Activated CD8-positive, alpha-beta memory T cell treated with anti-CD3 and anti-CD28 coated beads, Interleukin-2, amount 10 ng/mL, durations not matched to agents 7 days and 5 days (primary cell): ENCODE results near the gene MDN1. TPM values are rescaled to one million over a fixed set of nuclear protein-coding genes. Genes with fewer than 3 reads are reported as not detected.
"Not testable (repeated sequence)": the region's sequence is repeated elsewhere in the genome, so short reads cannot be mapped to it uniquely, and the experiment has no call there.

Experiments
- ATAC-seq: fragments of 150-1000 bp; cut with Tn5 transposase; one replicate; pipeline ENCODE4 v1.10.0; 2021; ENCODE audit warnings: moderate library complexity
- CTCF ChIA-PET: fragments of 350-600 bp; sonication (Branson Sonifier 250); formaldehyde crosslinking; loops from one replicate; lab custom pipeline; 2021; ENCODE audit warnings: antibody characterized with exemption; lab: Charles Lee
- DNase-seq: peaks from one replicate; pipeline ENCODE4 v3.0.0-alpha.2; 2020
- H3K27ac Mint-ChIP-seq: one replicate; pipeline ENCODE4 v1.8.0; 2021; ENCODE audit warnings: mild to moderate bottlenecking, mixed read lengths
- H3K27me3 Mint-ChIP-seq: one replicate; pipeline ENCODE4 v1.8.0; 2021; ENCODE audit warnings: mixed read lengths
- H3K36me3 Mint-ChIP-seq: one replicate; pipeline ENCODE4 v1.8.0; 2021; ENCODE audit warnings: mild to moderate bottlenecking, mixed read lengths
- H3K4me1 Mint-ChIP-seq: one replicate; pipeline ENCODE4 v1.8.0; 2021; ENCODE audit warnings: mixed read lengths
- H3K4me3 Mint-ChIP-seq: one replicate; pipeline ENCODE4 v1.8.0; 2021; ENCODE audit warnings: mild to moderate bottlenecking, moderate library complexity, mixed read lengths
- H3K9me3 Mint-ChIP-seq: one replicate; pipeline ENCODE4 v1.8.0; 2022; ENCODE audit warnings: low read depth, mixed read lengths
- total RNA-seq, 2 experiments: library from RNA; stranded (reverse); gene quantifications; one replicate each; pipeline ENCODE4 v1.2.3, GENCODE V29; 2021

The MDN1 gene
- total RNA-seq, 2 experiments from 2014 or later: 54.7 to 56.2 TPM

DNA sequence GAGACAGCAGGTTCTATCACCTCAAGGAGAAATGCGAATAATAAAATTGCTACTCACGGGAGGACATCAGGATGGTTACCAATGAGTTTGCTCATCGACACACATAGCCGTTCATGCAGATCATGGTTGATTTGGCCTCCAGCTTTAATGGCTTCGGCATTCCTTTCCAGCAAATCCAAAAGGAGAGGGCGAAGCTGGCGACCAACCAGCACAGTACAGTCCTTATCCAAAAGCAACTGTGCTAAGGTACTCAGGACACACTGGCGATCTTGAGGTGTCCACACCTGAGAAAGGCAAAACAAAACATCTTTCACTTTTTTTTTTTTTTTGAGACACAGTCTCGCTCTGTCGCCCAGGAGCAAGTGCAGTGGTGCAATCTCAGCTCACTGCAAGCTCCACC is 16.3 kb downstream of the MDN1 start:
- CTCF ChIA-PET: interaction anchor here (0.6 to 1.8 kb wide), 3 partner anchors 10 to 672 kb away, joined by 3 to 5 read pairs (median 3); no protein-coding TSS in a partner anchor
- no peak for ATAC-seq
- Mint-ChIP-seq H3K36me3 (peaks cover 9% of the 10 kb centered on the region), H3K9me3 (no peaks in the 10 kb centered on the region), H3K27ac (no peak overlapping the region), H3K27me3 (no peaks in the 10 kb centered on the region), H3K4me3 (no peak overlapping the region), H3K4me1 (peaks cover 2% of the 10 kb centered on the region)
- peak; percentile 26 for DNase-seq

DNA sequence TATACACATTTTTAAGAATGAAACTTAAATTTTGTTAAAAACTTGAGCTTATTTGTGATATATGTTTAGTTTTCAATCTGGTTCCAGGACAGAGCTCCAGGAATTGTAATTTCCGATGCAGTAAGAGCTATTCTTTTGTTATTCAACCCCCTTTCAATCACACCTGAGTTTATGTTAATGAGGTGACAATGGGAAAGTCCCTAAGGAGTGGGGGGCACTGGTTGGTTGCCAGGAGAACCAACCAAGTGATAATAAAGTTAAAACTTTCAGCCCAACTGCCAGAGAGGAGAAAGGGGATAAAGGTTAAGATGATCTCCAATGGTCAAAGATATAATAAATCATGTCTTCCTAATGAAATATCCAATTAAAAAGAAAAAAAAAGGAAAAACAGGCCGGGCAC is 19.8 kb downstream of the MDN1 start:
- no peaks in the 10 kb centered on the region for H3K9me3 Mint-ChIP-seq
- peaks cover 19% of the 10 kb centered on the region for H3K36me3 Mint-ChIP-seq
- DNase-seq (no peak), ATAC-seq (no peak)
- no peak overlapping the region for H3K27ac Mint-ChIP-seq
- H3K4me1 Mint-ChIP-seq: peaks cover 11% of the 10 kb centered on the region
- no peak overlapping the region for H3K4me3 Mint-ChIP-seq
- CTCF ChIA-PET: no interaction called here
- no peaks in the 10 kb centered on the region for H3K27me3 Mint-ChIP-seq

DNA sequence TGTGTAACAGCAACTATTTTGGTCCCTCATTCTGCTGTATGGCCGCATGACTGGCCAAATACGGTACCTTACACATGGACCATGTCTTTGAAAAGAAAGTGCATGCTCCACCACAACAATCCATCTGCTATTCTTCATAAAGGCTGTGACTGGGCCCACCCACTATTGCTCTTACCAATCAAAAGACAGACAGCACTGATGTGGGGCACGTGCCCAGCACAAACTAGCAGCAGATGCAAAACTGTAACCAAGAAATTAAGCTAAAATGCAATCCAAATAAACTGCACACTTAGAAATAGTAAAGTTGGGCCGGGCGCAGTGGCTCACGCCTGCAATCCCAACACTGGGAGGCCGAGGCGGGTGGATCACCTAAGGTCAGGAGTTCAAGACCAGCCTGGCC is 20.5 kb downstream of the MDN1 start:
- CTCF ChIA-PET: no interaction called here
- H3K36me3 Mint-ChIP-seq: peaks cover 21% of the 10 kb centered on the region
- ATAC-seq: no peak
- H3K27me3 Mint-ChIP-seq: no peaks in the 10 kb centered on the region
- no peak overlapping the region for H3K27ac Mint-ChIP-seq
- no peaks in the 10 kb centered on the region for H3K9me3 Mint-ChIP-seq
- H3K4me1 Mint-ChIP-seq: peaks cover 18% of the 10 kb centered on the region
- H3K4me3 Mint-ChIP-seq: no peak overlapping the region
- DNase-seq: no peak

DNA sequence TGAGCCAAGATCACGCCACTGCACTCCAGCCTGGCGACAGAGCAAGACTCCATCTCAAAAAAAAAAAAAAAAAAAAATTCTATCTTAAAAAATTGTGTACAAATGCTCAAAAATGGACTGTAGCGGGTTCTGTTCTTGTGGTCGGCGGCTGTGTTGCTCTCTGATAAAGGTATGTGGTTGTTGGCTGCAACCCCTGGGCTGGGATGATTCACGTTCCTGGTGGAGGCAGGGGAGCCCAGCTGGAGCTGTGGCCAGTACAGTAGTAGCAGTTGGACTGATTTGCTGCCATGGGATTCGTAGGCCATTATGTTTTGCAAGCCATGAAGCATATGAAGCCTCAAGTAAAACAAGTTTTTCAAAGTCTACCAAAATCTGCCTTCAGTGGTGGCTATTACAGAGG is 22.3 kb downstream of the MDN1 start:
- Mint-ChIP-seq H3K27me3 (no peaks in the 10 kb centered on the region), H3K4me3 (no peak overlapping the region), H3K27ac (no peak overlapping the region), H3K9me3 (no peaks in the 10 kb centered on the region), H3K36me3 (peaks cover 31% of the 10 kb centered on the region), H3K4me1 (peaks cover 30% of the 10 kb centered on the region)
- CTCF ChIA-PET: interaction anchor here (0.6 to 1.0 kb wide), 2 partner anchors 36 to 143 kb away, joined by 3 to 4 read pairs; no protein-coding TSS in a partner anchor
- DNase-seq: no peak
- ATAC-seq: no peak

DNA sequence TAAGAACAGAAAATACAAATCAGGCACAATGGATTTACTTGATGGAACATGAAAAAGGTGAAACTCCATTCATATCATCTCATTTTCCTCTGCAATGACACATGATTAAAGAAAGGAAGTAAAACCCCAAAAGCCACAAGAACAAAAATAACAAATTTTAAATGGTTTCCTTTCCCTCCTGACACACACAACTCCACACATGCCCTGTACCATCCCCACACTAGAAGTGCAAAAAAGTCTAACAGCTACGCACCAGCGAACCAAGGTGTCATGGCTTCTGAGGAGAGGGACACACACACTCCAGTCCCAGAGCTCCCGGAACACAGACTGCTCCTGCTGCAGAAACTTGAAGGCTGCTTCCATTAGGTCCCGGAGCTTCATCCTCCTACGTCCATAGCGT is 25.3 kb downstream of the MDN1 start:
- no peaks in the 10 kb centered on the region for H3K27me3 Mint-ChIP-seq
- H3K4me1 Mint-ChIP-seq: peaks cover 30% of the 10 kb centered on the region
- peak; percentile 62 for ATAC-seq
- peak overlapping the region; percentile 77 for H3K27ac Mint-ChIP-seq
- CTCF ChIA-PET: interaction anchor here (1.6 to 2.8 kb wide), 2 partner anchors 15 to 26 kb away, joined by 5 to 9 read pairs; partner anchors contain the start of gene MDN1
- no peaks in the 10 kb centered on the region for H3K9me3 Mint-ChIP-seq
- DNase-seq: peak; percentile 48
- peak overlapping the region; percentile 37 for H3K4me3 Mint-ChIP-seq
- H3K36me3 Mint-ChIP-seq: peaks cover 32% of the 10 kb centered on the region

DNA sequence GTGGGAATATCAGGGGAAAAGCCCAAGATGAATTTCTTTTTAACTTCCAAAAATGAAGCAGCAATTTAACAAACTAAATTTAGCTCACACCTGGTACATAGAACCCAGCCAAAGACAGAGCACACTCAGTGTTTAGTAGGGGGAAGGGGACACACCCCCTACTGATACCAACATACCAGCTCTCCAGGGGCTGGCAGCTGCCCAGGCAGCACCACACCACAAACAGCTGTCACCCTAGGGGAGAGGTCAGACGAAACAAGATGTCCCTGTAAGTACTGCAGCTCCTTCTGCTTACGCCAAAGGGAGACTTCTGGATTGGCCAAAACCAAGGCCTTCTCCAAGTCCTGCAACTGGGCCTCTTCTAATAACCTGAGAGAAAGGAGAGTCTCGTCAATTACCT is 26.0 kb downstream of the MDN1 start:
- CTCF ChIA-PET: interaction anchor here (0.6 to 2.8 kb wide), 15 partner anchors 9 to 422 kb away, joined by 3 to 9 read pairs (median 4); partner anchors contain the start of genes CASP8AP2 and MDN1
- H3K9me3 Mint-ChIP-seq: no peaks in the 10 kb centered on the region
- H3K27ac Mint-ChIP-seq: peak overlapping the region; percentile 77
- no peaks in the 10 kb centered on the region for H3K27me3 Mint-ChIP-seq
- peaks cover 36% of the 10 kb centered on the region for H3K36me3 Mint-ChIP-seq
- ATAC-seq: no peak
- no peak overlapping the region for H3K4me3 Mint-ChIP-seq
- H3K4me1 Mint-ChIP-seq: peaks cover 30% of the 10 kb centered on the region
- DNase-seq: no peak

DNA sequence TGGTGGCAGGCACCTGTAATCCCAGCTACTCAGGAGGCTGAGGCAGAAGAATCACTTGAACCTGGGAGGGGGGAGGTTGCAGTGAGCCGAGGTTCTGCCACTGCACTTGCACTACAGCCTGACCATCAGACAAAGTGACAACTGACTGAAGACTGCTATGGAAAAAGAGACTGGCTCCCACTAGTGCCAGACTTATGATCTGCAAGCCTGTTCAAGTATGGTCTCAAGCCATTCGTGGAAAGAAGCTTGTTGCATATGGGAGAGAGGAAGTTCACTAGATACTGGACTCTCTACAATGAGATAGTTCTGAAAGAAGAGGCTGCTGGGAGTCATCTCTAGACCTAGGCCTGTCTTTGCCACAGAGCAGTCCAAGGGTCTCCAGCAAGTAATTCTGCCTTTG is 26.7 kb downstream of the MDN1 start:
- CTCF ChIA-PET: interaction anchor here (0.6 to 2.8 kb wide), 15 partner anchors 10 to 421 kb away, joined by 3 to 9 read pairs (median 4); partner anchors contain the start of genes CASP8AP2 and MDN1
- peaks cover 41% of the 10 kb centered on the region for H3K36me3 Mint-ChIP-seq

DNA sequence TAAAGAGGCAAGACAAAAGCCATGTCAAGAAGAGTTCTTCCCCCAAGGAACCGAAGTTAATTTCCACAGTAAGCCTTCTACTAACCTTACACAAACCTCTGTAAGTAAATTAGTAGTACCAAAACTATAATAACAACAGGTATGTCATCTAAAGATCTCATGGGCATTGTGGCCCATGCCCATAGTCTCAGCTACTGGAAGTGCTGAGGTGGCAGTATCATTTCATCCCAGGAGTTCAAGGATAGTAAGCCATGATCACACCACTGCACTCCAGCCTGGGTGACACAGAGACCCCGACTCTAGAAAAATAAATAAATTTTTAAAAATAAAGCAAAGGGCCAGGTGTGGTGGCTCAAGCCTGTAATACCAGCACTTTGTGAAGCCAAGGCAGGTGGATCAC is 29.2 kb downstream of the MDN1 start:
- Mint-ChIP-seq H3K27ac (no peak overlapping the region), H3K4me1 (peaks cover 25% of the 10 kb centered on the region), H3K36me3 (peaks cover 46% of the 10 kb centered on the region), H3K27me3 (no peaks in the 10 kb centered on the region), H3K4me3 (no peak overlapping the region), H3K9me3 (no peaks in the 10 kb centered on the region)
- DNase-seq (no peak), ATAC-seq (no peak)
- CTCF ChIA-PET: interaction anchor here (1.3 kb wide), 1 partner anchor 13 kb away, joined by 3 read pairs; no protein-coding TSS in a partner anchor

More for the DNA sequence above, 26.7 kb downstream of the MDN1 start:
- no peaks in the 10 kb centered on the region for H3K27me3 Mint-ChIP-seq
- peak overlapping the region; percentile 77 for H3K27ac Mint-ChIP-seq
- ATAC-seq (peak; percentile 77), DNase-seq (peak; percentile 60)
- H3K9me3 Mint-ChIP-seq: no peaks in the 10 kb centered on the region
- peaks cover 30% of the 10 kb centered on the region for H3K4me1 Mint-ChIP-seq
- H3K4me3 Mint-ChIP-seq: no peak overlapping the region

DNA sequence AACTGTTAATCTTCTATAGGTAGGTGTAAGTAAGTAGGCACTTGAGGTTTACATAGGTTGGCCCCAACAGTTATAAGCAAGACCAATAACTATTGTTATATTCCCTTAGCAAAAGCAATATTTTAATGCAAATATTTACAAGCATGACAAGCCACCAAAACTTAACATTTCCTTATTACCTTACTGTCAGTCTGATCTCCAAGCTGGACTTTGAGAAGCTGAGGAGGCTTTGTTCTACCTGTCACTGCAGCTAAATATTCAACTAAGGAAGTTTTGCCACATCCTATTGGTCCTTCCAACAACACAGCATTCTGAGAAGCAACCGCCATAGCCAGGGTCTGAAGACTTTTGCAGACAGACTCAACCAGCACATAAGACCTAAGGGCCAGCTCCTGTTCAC is 29.6 kb downstream of the MDN1 start:
- H3K36me3 Mint-ChIP-seq: peaks cover 46% of the 10 kb centered on the region
- DNase-seq (no peak), ATAC-seq (no peak)
- no peaks in the 10 kb centered on the region for H3K27me3 Mint-ChIP-seq
- no peaks in the 10 kb centered on the region for H3K9me3 Mint-ChIP-seq
- H3K4me1 Mint-ChIP-seq: peaks cover 21% of the 10 kb centered on the region
- H3K4me3 Mint-ChIP-seq: no peak overlapping the region
- CTCF ChIA-PET: interaction anchor here (1.3 kb wide), 1 partner anchor 14 kb away, joined by 3 read pairs; no protein-coding TSS in a partner anchor
- no peak overlapping the region for H3K27ac Mint-ChIP-seq

DNA sequence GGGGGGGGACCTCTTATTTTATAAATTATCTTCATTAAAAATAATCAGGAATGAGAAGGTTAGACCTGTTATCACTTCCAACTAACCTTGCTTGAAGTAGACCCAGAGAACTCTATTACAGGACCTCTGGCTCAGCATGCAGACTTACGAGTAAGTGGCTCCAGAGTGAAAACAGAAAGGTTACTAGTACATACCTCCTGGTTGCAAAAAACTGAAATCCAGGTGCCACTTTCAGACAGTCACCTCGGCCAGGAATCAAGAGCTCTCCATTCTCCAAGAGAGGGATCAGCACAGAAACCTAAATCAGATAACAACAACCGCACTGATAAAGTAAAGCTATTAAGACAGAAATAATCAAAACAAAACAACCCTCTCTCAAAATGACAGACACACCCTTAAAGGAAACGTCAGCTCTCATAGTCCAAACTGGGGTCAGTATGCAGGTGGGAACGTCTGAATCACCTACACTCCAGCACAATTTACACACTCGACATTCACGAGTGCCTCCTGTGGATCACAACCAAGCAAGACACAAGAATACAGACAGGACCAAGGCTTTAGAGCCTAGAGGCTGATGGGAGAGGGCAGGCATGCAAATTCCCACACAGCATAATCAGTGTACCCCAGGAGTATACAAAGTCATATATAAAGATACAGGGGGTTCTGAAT is 31.8 kb downstream of the MDN1 start:
- no peak for ATAC-seq
- DNase-seq: no peak
- H3K4me1 Mint-ChIP-seq: peaks cover under 1% of the 10 kb centered on the region
- no peak overlapping the region for H3K4me3 Mint-ChIP-seq
- H3K9me3 Mint-ChIP-seq: no peaks in the 10 kb centered on the region
- no peaks in the 10 kb centered on the region for H3K27me3 Mint-ChIP-seq
- CTCF ChIA-PET: no interaction called here
- H3K36me3 Mint-ChIP-seq: peaks cover 48% of the 10 kb centered on the region
- H3K27ac Mint-ChIP-seq: no peak overlapping the region

DNA sequence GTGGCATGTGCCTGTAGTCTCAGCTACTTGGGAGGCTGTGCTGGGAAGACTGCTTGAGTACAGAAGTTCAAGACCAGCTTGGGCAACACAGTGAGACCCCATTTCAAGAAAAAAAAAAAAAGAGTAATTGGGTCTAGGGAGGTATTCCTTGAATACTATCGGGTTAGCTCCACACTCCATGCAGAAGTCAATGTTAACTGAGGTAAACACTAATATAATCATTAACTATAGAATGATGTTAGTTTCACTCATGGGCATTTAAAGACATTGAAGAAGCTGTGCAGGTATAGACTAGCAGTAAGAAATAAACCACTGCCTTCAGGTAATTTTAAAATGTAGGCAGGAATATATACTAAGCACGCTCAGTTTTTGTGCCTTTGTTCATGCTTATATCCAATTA is 32.6 kb downstream of the MDN1 start:
- ATAC-seq (no peak), DNase-seq (no peak)
- no peaks in the 10 kb centered on the region for H3K9me3 Mint-ChIP-seq
- H3K27me3 Mint-ChIP-seq: no peaks in the 10 kb centered on the region
- H3K27ac Mint-ChIP-seq: no peak overlapping the region
- H3K4me1 Mint-ChIP-seq: no peaks in the 10 kb centered on the region
- peaks cover 47% of the 10 kb centered on the region for H3K36me3 Mint-ChIP-seq
- CTCF ChIA-PET: interaction anchor here (0.7 kb wide), 1 partner anchor 17 kb away, joined by 4 read pairs; no protein-coding TSS in a partner anchor
- no peak overlapping the region for H3K4me3 Mint-ChIP-seq

DNA sequence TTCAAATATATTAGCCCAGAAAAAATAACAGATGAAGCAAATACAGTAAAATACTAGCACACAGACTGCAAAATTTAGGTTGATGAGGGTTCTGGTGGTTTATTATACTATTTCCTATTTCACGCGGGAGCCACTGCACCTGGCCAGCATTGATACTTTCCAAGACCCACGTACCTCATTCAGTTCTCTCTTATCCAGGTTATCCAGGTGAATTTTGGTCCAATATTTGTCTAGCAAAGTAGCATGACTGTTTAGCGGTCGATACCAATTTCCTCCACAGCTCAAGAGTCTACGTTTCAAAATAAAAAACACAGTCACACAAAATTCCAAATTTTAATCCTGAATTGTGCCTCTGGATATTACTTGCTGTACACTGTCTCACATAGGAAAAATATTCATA is 34.8 kb downstream of the MDN1 start:
- peaks cover 63% of the 10 kb centered on the region for H3K36me3 Mint-ChIP-seq
- H3K4me3 Mint-ChIP-seq: no peak overlapping the region
- no peaks in the 10 kb centered on the region for H3K9me3 Mint-ChIP-seq
- CTCF ChIA-PET: no interaction called here
- H3K4me1 Mint-ChIP-seq: no peaks in the 10 kb centered on the region
- DNase-seq: no peak
- no peak overlapping the region for H3K27ac Mint-ChIP-seq
- no peak for ATAC-seq
- no peaks in the 10 kb centered on the region for H3K27me3 Mint-ChIP-seq

DNA sequence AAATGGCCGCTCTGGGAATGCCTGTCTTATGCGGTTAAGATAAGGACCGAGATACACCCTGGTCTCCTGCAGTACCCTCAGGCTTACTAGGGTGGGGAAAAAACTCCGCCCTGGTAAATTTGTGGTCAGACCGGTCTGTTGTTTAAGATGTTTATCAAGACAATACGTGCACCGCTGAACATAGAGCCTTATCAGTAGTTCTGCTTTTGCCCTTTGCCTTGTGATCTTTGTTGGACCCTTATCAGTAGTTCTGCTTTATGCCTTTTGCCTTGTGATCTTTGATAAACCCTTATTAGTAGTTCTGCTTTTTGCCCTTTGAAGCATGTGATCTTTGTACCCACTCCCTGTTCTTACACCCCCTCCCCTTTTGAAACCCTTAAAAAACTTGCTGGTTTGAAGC is 36.3 kb downstream of the MDN1 start:
- H3K9me3 Mint-ChIP-seq, CTCF ChIA-PET, DNase-seq, ATAC-seq, H3K27ac Mint-ChIP-seq, H3K4me3 Mint-ChIP-seq, H3K4me1 Mint-ChIP-seq, H3K27me3 Mint-ChIP-seq: not testable (repeated sequence)
- H3K36me3 Mint-ChIP-seq: peaks cover 63% of the 10 kb centered on the region

DNA sequence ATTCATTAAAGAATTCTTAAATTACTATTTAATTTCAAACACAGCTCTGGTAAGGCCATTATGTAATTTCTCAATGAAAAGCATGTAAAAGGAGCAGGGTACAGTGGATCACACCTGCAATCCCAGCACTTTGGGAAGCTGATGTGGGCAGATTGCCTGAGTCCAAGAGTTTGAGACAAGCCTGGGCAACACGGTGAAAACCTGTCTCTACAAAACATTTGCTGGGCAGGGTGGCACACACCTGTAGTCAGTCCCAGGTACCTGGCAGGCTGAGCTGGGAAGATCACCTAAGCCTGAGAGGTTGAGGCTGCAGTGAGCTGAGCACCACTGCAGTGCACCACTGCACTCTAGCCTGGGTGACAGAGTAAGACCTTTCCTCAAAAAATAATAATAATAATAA is 37.4 kb downstream of the MDN1 start:
- ATAC-seq (no peak), DNase-seq (no peak)
- CTCF ChIA-PET: no interaction called here
- Mint-ChIP-seq H3K4me3 (no peak overlapping the region), H3K27me3 (no peaks in the 10 kb centered on the region), H3K4me1 (no peaks in the 10 kb centered on the region), H3K9me3 (no peaks in the 10 kb centered on the region), H3K27ac (no peak overlapping the region), H3K36me3 (peaks cover 60% of the 10 kb centered on the region)
